BJ (cell line): ENCODE results near the gene TUNAR. TPM values are rescaled to one million over a fixed set of nuclear protein-coding genes. Genes with fewer than 3 reads are reported as not detected.

Source experiments
- CTCF ChIA-PET: fragments of 350-600 bp; formaldehyde crosslinking; extraction: SDS; loops from one replicate; lab custom pipeline; 2021; ENCODE audit warnings: antibody characterized with exemption, inconsistent platforms; lab: Yijun Ruan, JAX
- POLR2A ChIA-PET: fragments of 300-600 bp; sonication (Branson Sonifier 250); formaldehyde crosslinking; extraction: SDS; loops from one replicate; lab custom pipeline; 2021; ENCODE audit warnings: antibody characterized with exemption; lab: Charles Lee
- DNase-seq: peaks from one replicate; pipeline ENCODE4 v3.0.0-alpha.2; 2011; ENCODE audit warnings: low read depth
- H3K27me3 ChIP-seq: 2 replicates; pipeline ENCODE4 v1.6.0; 2011; ENCODE audit warnings: low read length; ENCODE audit not compliant: control insufficient read depth, insufficient read depth
- H3K36me3 ChIP-seq: 2 replicates; pipeline ENCODE4 v1.5.1; 2011; ENCODE audit warnings: low read length; ENCODE audit not compliant: control insufficient read depth, insufficient read depth
- H3K4me3 ChIP-seq: 2 replicates; pipeline ENCODE4 v1.5.1; 2011; ENCODE audit warnings: low read depth, mild to moderate bottlenecking, control low read depth, low read length
- polyA plus RNA-seq: library from polyadenylated mRNA; depleted of rRNA; stranded (reverse); fragments of >200 nt; gene quantifications from 2 replicates; pipeline ENCODE4 v1.2.3, GENCODE V29; 2011
- TF ChIP-seq, protein P1 (sequence below): IDR thresholded peaks from 2 replicates; pipeline ENCODE4 v1.5.1; 2011; ENCODE audit warnings: low read depth, mild to moderate bottlenecking, control low read depth, inconsistent platforms, low read length, moderate library complexity; ENCODE audit not compliant: insufficient read depth

The TUNAR gene
- polyA plus RNA-seq, 1 experiment: not detected

DNA sequence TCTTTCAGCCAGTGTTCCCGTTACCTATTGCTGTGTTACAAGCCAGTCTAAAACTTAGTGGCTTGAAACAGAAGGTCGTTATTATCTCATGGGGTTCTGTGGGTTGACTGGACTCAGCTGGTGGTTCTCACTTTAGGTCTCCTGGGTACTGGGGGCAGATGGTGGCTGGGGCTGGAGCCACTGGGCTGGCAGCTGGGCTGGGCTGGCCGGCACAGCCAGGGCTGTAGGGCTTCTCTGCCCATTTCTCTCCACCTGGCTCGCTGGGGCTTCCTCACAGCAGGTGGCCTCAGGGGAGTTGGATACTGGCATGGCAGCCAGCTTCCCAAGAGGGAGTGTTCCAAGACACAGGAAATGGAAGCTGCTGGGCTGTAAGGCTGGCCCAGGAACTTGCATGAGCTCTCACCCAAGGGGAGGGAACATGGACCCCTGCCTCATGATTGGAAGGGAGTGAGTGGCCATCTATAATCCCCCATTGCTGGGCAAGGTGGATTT, 27.0 kb downstream of the TUNAR start:
- Histone ChIP-seq H3K4me3 (no peak overlapping the region), H3K36me3 (no peaks in the 10 kb centered on the region), H3K27me3 (no peaks in the 10 kb centered on the region)
- DNase-seq: no peak
- ChIA-PET CTCF (no interaction called here), POLR2A (no interaction called here)
- TF ChIP-seq, protein P1, sequence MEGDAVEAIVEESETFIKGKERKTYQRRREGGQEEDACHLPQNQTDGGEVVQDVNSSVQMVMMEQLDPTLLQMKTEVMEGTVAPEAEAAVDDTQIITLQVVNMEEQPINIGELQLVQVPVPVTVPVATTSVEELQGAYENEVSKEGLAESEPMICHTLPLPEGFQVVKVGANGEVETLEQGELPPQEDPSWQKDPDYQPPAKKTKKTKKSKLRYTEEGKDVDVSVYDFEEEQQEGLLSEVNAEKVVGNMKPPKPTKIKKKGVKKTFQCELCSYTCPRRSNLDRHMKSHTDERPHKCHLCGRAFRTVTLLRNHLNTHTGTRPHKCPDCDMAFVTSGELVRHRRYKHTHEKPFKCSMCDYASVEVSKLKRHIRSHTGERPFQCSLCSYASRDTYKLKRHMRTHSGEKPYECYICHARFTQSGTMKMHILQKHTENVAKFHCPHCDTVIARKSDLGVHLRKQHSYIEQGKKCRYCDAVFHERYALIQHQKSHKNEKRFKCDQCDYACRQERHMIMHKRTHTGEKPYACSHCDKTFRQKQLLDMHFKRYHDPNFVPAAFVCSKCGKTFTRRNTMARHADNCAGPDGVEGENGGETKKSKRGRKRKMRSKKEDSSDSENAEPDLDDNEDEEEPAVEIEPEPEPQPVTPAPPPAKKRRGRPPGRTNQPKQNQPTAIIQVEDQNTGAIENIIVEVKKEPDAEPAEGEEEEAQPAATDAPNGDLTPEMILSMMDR: no peak

GRCh38 chr14:95906591-95906990, 30.0 kb downstream of the TUNAR start:
- no peak overlapping the region for H3K4me3 ChIP-seq
- ChIA-PET CTCF (no interaction called here), POLR2A (no interaction called here)
- TF ChIP-seq, protein P1: no peak
- H3K36me3 ChIP-seq: no peaks in the 10 kb centered on the region
- no peak for DNase-seq
- no peaks in the 10 kb centered on the region for H3K27me3 ChIP-seq

- POLR2A ChIA-PET: no interaction called here
- TF ChIP-seq, protein P1: no peak
- no peaks in the 10 kb centered on the region for H3K36me3 ChIP-seq
- CTCF ChIA-PET: interaction anchor here (1.6 kb wide), 1 partner anchor 14 kb away, joined by 3 read pairs; no protein-coding TSS in a partner anchor
- H3K4me3 ChIP-seq: no peak overlapping the region
- H3K27me3 ChIP-seq: no peaks in the 10 kb centered on the region
- DNase-seq: no peak
These were observed 34.0 kb downstream of the TUNAR start for GRCh38 chr14:95910628-95911027.

DNA sequence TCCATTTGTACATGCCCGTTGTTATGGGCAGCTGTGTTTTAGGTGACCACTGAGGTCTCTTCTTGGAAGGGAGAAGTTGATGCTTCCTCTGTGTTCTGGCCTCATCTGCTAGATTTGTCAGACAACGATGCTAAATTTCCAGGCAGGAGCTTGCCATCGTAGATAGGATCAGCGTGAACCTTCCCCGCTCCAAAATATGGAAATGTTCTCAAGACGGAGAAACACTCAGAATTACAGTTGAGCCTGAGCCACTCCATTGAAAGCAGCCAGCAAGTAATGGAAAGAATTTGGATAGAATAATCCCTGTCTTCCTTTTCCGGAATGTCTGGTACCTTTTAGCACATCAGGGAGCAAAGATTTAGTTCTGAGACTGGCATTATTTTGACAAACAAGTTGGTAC, 34.8 kb downstream of the TUNAR start:
- Histone ChIP-seq H3K4me3 (no peak overlapping the region), H3K27me3 (no peaks in the 10 kb centered on the region), H3K36me3 (no peaks in the 10 kb centered on the region)
- POLR2A ChIA-PET: no interaction called here
- TF ChIP-seq, protein P1: no peak
- no peak for DNase-seq
- CTCF ChIA-PET: no interaction called here

- H3K27me3 ChIP-seq: no peaks in the 10 kb centered on the region
- no peak for DNase-seq
- no peak overlapping the region for H3K4me3 ChIP-seq
- H3K36me3 ChIP-seq: no peaks in the 10 kb centered on the region
- CTCF ChIA-PET: no interaction called here
- POLR2A ChIA-PET: no interaction called here
- TF ChIP-seq, protein P1: no peak
These were observed 38.7 kb downstream of the TUNAR start for GRCh38 chr14:95915330-95915729.
